HCT116 (cell line): ENCODE measurements around the gene CBFA2T2. TPM values are rescaled to one million over a fixed set of nuclear protein-coding genes. Genes with fewer than 3 reads are reported as not detected.

Experiments
- ATAC-seq: fragments of 200-7000 bp; cut with Tn5 transposase; 2 replicates; pipeline ENCODE4 v1.9.1; 2020; ENCODE audit warnings: mild to moderate bottlenecking, moderate library complexity
- BruUV-seq: library from RNA; stranded (reverse); fragments of 400-500 nt; replicated peaks from 2 replicates; lab custom pipeline; 2021; lab: Mats Ljungman, UMichigan
- CTCF ChIA-PET: fragments of 300-600 bp; sonication (Branson Sonifier 250); formaldehyde crosslinking; loops from one replicate; lab custom pipeline; 2021; ENCODE audit warnings: antibody characterized with exemption; lab: Charles Lee
- POLR2A ChIA-PET: fragments of 300-600, 350-600 bp; sonication (Branson Sonifier 250); formaldehyde crosslinking; loops from one replicate; lab custom pipeline; 2021; ENCODE audit warnings: antibody characterized with exemption; lab: Charles Lee
- RAD21 ChIA-PET, 2 experiments: fragments of 300-600 bp; sonication (Branson Sonifier 250); formaldehyde crosslinking; loops; one replicate each; lab custom pipeline; 2023; ENCODE audit warnings: low total read pairs in 2 of 2; ENCODE audit not compliant: uncharacterized antibody in 2 of 2, unreplicated experiment in 2 of 2, low non-redundant PET in 1 of 2; lab: Charles Lee
- DNase-seq: peaks from one replicate; pipeline ENCODE4 v3.0.0-alpha.2; 2010; ENCODE audit warnings: low read depth, low spot score
- H2AFZ ChIP-seq: fragments of 200-600 bp; shearing (Covaris generic), sonication (generic); 2 replicates; pipeline ENCODE4 v1.6.1; 2017; ENCODE audit warnings: low read depth, mixed run types, mixed read lengths, antibody characterized with exemption, low read length; ENCODE audit not compliant: poor library complexity, severe bottlenecking
- H3K27ac ChIP-seq: 2 replicates; pipeline ENCODE4 v1.5.1; 2012; ENCODE audit warnings: low read depth, low read length
- H3K27me3 ChIP-seq: fragments of 200-600 bp; sonication (generic); 2 replicates; pipeline ENCODE4 v1.6.1; 2016; ENCODE audit warnings: mixed run types, low read length, mixed read lengths; ENCODE audit not compliant: insufficient read depth
- H3K36me3 ChIP-seq, 2 experiments: fragments of 200-500 bp in 1 of 2; fragments of 200-600 bp in 1 of 2; sonication (Bioruptor generic) in 1 of 2; sonication (generic) in 1 of 2; 2 replicates each; pipeline versions ENCODE4 v1.5.1 to v1.6.1; 2014 to 2016; ENCODE audit warnings: low read length in 2 of 2, inconsistent platforms in 1 of 2, mixed read lengths in 1 of 2, mixed run types in 1 of 2; ENCODE audit not compliant: insufficient read depth in 2 of 2, control insufficient read depth in 1 of 2
- H3K4me1 ChIP-seq, 2 experiments: fragments of 200-600 bp in 1 of 2; sonication (generic) in 1 of 2; 2 replicates each; pipeline versions ENCODE4 v1.5.1 to v1.6.1; 2012 to 2017; ENCODE audit warnings: low read length in 2 of 2, inconsistent platforms in 1 of 2, mild to moderate bottlenecking in 1 of 2, mixed read lengths in 1 of 2, mixed run types in 1 of 2, moderate library complexity in 1 of 2; ENCODE audit not compliant: insufficient read depth in 2 of 2, control insufficient read depth in 1 of 2
- H3K4me2 ChIP-seq: fragments of 200-600 bp; sonication (generic); 2 replicates; pipeline ENCODE4 v1.6.1; 2017; ENCODE audit warnings: mixed run types, low read length, mixed read lengths
- H3K4me3 ChIP-seq, 2 experiments: fragments of 200-600 bp in 1 of 2; sonication (generic) in 1 of 2; replicated peaks in 1 of 2; 2 replicates each; pipeline ENCODE4 v1.5.1; 2011 to 2016; ENCODE audit warnings: low read length in 2 of 2, control low read depth in 1 of 2, low read depth in 1 of 2, mild to moderate bottlenecking in 1 of 2, mixed read lengths in 1 of 2, mixed run types in 1 of 2
- H3K79me2 ChIP-seq: fragments of 200-600 bp; sonication (generic); 2 replicates; pipeline ENCODE4 v1.6.1; 2017; ENCODE audit warnings: mild to moderate bottlenecking, mixed run types, low read length, moderate library complexity, mixed read lengths; ENCODE audit not compliant: insufficient read depth
- H3K9ac ChIP-seq: fragments of 200-600 bp; sonication (generic); 2 replicates; pipeline ENCODE4 v1.6.1; 2016; ENCODE audit warnings: low read length, mixed read lengths
- H3K9me2 ChIP-seq: fragments of 200-600 bp; sonication (generic), shearing (Covaris generic); 2 replicates; pipeline ENCODE4 v1.6.1; 2017; ENCODE audit warnings: mixed run types, mild to moderate bottlenecking, moderate library complexity; ENCODE audit not compliant: insufficient read depth
- H3K9me3 ChIP-seq, 2 experiments: fragments of 200-500 bp in 1 of 2; fragments of 200-600 bp in 1 of 2; sonication (Bioruptor generic) in 1 of 2; sonication (generic) in 1 of 2; 2 replicates each; pipeline ENCODE4 v1.6.1; 2014 to 2017; ENCODE audit warnings: low read length in 2 of 2, mixed read lengths in 2 of 2, inconsistent platforms in 1 of 2, low read depth in 1 of 2, mild to moderate bottlenecking in 1 of 2, mixed run types in 1 of 2, moderate library complexity in 1 of 2; ENCODE audit not compliant: control insufficient read depth in 1 of 2, insufficient read depth in 1 of 2
- H4K20me1 ChIP-seq: fragments of 200-600 bp; sonication (generic), shearing (Covaris generic); 2 replicates; pipeline ENCODE4 v1.6.1; 2017; ENCODE audit warnings: mixed run types, mild to moderate bottlenecking, moderate library complexity; ENCODE audit not compliant: insufficient read depth
- CEBPB ChIP-seq: IDR thresholded peaks from 2 replicates; pipeline ENCODE4 v1.6.1; 2012; ENCODE audit warnings: low read depth
- ELF1 ChIP-seq: IDR thresholded peaks from 2 replicates; pipeline ENCODE4 v1.6.1; 2012; ENCODE audit warnings: low read depth, borderline replicate concordance
- EZH2 ChIP-seq: fragments of 200-600 bp; sonication (generic); IDR thresholded peaks from 2 replicates; pipeline ENCODE4 v1.6.1; 2017; ENCODE audit warnings: antibody characterized with exemption, mixed run types
- FOSL1 ChIP-seq: IDR thresholded peaks from 2 replicates; pipeline ENCODE4 v1.6.1; 2012; ENCODE audit warnings: low read depth
- POLR2A ChIP-seq: IDR thresholded peaks from 2 replicates; pipeline ENCODE4 v1.7.0; 2011; ENCODE audit warnings: borderline replicate concordance; ENCODE audit not compliant: insufficient read depth, insufficient read length; ENCODE audit errors: extremely low read depth
- POLR2AphosphoS5 ChIP-seq: IDR thresholded peaks from 2 replicates; pipeline ENCODE4 v1.6.1; 2011; ENCODE audit warnings: mild to moderate bottlenecking, low read depth, low read length, moderate library complexity
- RAD21 ChIP-seq: IDR thresholded peaks from 2 replicates; pipeline ENCODE4 v1.6.1; 2012; ENCODE audit warnings: low read depth, mild to moderate bottlenecking
- SIN3A ChIP-seq: IDR thresholded peaks from 2 replicates; pipeline ENCODE4 v1.6.1; 2012; ENCODE audit warnings: low read depth
- SP1 ChIP-seq: IDR thresholded peaks from 2 replicates; pipeline ENCODE4 v1.6.1; 2012; ENCODE audit warnings: low read depth
- SRF ChIP-seq: IDR thresholded peaks from 2 replicates; pipeline ENCODE4 v1.6.1; 2012; ENCODE audit warnings: low read depth
- ZBTB33 ChIP-seq: IDR thresholded peaks from 2 replicates; pipeline ENCODE4 v1.6.1; 2011; ENCODE audit warnings: mild to moderate bottlenecking, low read length, moderate library complexity; ENCODE audit not compliant: insufficient replicate concordance; ENCODE audit errors: extremely low read depth
- ZFX ChIP-seq: fragments of 450-650 bp; IDR thresholded peaks from 2 replicates; pipeline ENCODE4 v1.6.1; 2017
- ZNF274 ChIP-seq: fragments of 200-500 bp; sonication (Bioruptor generic); IDR thresholded peaks from 2 replicates; pipeline ENCODE4 v1.6.1; 2014; ENCODE audit warnings: mild to moderate bottlenecking, low read depth, low read length, inconsistent platforms
- intact Hi-C: fragments of 100-400 bp; cut with micrococcal nuclease; formaldehyde crosslinking; loops from 2 replicates; pipeline ENCODE4 v1.10.0; 2022
- total RNA-seq: library from RNA; stranded (reverse); gene quantifications from one replicate; pipeline ENCODE4 v1.2.1, GENCODE V29; 2021; ENCODE audit not compliant: unreplicated experiment
- TF ChIP-seq, protein P1 (sequence below): IDR thresholded peaks from 2 replicates; pipeline ENCODE4 v1.6.1; 2012

The CBFA2T2 gene
- total RNA-seq, 1 experiment from 2014 or later: 8.0 TPM

- no peaks in the 10 kb centered on the region for H4K20me1 ChIP-seq
- H3K9me2 ChIP-seq: no peaks in the 10 kb centered on the region
- H3K4me2 ChIP-seq: no peak overlapping the region
- BruUV-seq: no TSS peak
- H3K79me2 ChIP-seq: peaks cover 26% of the 10 kb centered on the region; the same call in 1 of the 2 replicates
- no peak overlapping the region for H3K27ac ChIP-seq
- POLR2A ChIA-PET: no interaction called here
- DNase-seq (no peak), ATAC-seq (no peak)
- H3K9ac ChIP-seq: no peak overlapping the region
- H3K4me3 ChIP-seq: no peak overlapping the region
- H3K9me3 ChIP-seq: no peaks in the 10 kb centered on the region
- RAD21 ChIA-PET: no interaction called here
- TF ChIP-seq ZFX (no peak), FOSL1 (no peak), ZNF274 (no peak), CEBPB (no peak), ZBTB33 (no peak), SP1 (no peak), POLR2A (no peak), SIN3A (no peak), POLR2AphosphoS5 (no peak), ELF1 (no peak), EZH2 (no peak), RAD21 (no peak), SRF (no peak)
- TF ChIP-seq, protein P1, sequence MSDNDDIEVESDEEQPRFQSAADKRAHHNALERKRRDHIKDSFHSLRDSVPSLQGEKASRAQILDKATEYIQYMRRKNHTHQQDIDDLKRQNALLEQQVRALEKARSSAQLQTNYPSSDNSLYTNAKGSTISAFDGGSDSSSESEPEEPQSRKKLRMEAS: no peak
- H3K4me1 ChIP-seq: peaks cover 15 to 24% of the 10 kb centered on the region in 2 experiments
- intact Hi-C loops: no loop called here
- H2AFZ ChIP-seq: no peak overlapping the region
- peaks cover 6 to 7% of the 10 kb centered on the region in 2 experiments; a peak in 3 of 4 replicates for H3K36me3 ChIP-seq
- CTCF ChIA-PET: no interaction called here
- H3K27me3 ChIP-seq: no peaks in the 10 kb centered on the region
These were observed 186.2 kb downstream of the CBFA2T2 start for GRCh38 chr20:33676121-33676520.
